IMR-90 (cell line): ENCODE data around the gene LRFN4. TPM values are rescaled to one million over a fixed set of nuclear protein-coding genes. Genes with fewer than 3 reads are reported as not detected.

Source experiments
- ATAC-seq: fragments of 200-7000 bp; cut with Tn5 transposase; 2 replicates; pipeline ENCODE4 v1.9.1; 2020; ENCODE audit warnings: low read depth, mild to moderate bottlenecking, moderate library complexity
- BruUV-seq: library from RNA; stranded (reverse); fragments of 400-500 nt; replicated peaks from 2 replicates; lab custom pipeline; 2021; lab: Mats Ljungman, UMichigan
- CTCF ChIA-PET: fragments of 300-600 bp; formaldehyde crosslinking; extraction: SDS; loops from one replicate; lab custom pipeline; 2021; ENCODE audit warnings: antibody characterized with exemption; lab: Yijun Ruan, JAX
- POLR2A ChIA-PET: fragments of 300-600 bp; sonication (Branson Sonifier 250); formaldehyde crosslinking; loops from one replicate; lab custom pipeline; 2022; ENCODE audit warnings: antibody characterized with exemption; ENCODE audit not compliant: unreplicated experiment; lab: Charles Lee
- DNase-seq: peaks from one replicate; pipeline ENCODE4 v3.0.0; 2013
- H2AFZ ChIP-seq: replicated peaks from 2 replicates; pipeline ENCODE3; 2013; ENCODE audit warnings: low read length, mild to moderate bottlenecking; ENCODE audit not compliant: poor library complexity
- H2AK5ac ChIP-seq: 2 replicates; pipeline ENCODE4 v1.6.1; 2013; ENCODE audit warnings: low read depth, low read length, inconsistent platforms
- H2AK9ac ChIP-seq: replicated peaks from 2 replicates; pipeline ENCODE3; 2013; ENCODE audit warnings: mild to moderate bottlenecking, low read depth, low read length, moderate library complexity; ENCODE audit not compliant: poor library complexity
- H2BK120ac ChIP-seq: 2 replicates; pipeline ENCODE4 v1.6.1; 2013; ENCODE audit warnings: low read depth, low read length, inconsistent platforms
- H2BK15ac ChIP-seq: 3 replicates; pipeline ENCODE4 v1.6.1; 2013; ENCODE audit warnings: low read depth, low read length, inconsistent platforms
- H2BK20ac ChIP-seq: 2 replicates; pipeline ENCODE4 v1.6.1; 2013; ENCODE audit warnings: low read depth, mild to moderate bottlenecking, inconsistent platforms, low read length, moderate library complexity
- H2BK5ac ChIP-seq: 2 replicates; pipeline ENCODE4 v1.6.1; 2013; ENCODE audit warnings: mild to moderate bottlenecking, low read depth, low read length, inconsistent platforms; ENCODE audit not compliant: poor library complexity, severe bottlenecking
- H3K14ac ChIP-seq: replicated peaks from 2 replicates; pipeline ENCODE4 v1.6.1; 2013; ENCODE audit warnings: low read depth, low read length, inconsistent platforms
- H3K18ac ChIP-seq: 2 replicates; pipeline ENCODE4 v1.6.1; 2013; ENCODE audit warnings: low read depth, low read length, control low read depth
- H3K23ac ChIP-seq: 2 replicates; pipeline ENCODE4 v1.6.1; 2013; ENCODE audit warnings: low read depth, low read length, inconsistent platforms
- H3K27ac ChIP-seq: 2 replicates; pipeline ENCODE4 v1.5.1; 2013; ENCODE audit warnings: mild to moderate bottlenecking, control low read depth, low read length; ENCODE audit not compliant: insufficient read depth
- H3K27me3 ChIP-seq: 2 replicates; pipeline ENCODE4 v1.6.1; 2013; ENCODE audit warnings: low read length; ENCODE audit not compliant: control insufficient read depth, insufficient read depth
- H3K36me3 ChIP-seq: 2 replicates; pipeline ENCODE4 v1.6.1; 2013; ENCODE audit warnings: low read length, mixed read lengths; ENCODE audit not compliant: control insufficient read depth, insufficient read depth
- H3K4ac ChIP-seq: 2 replicates; pipeline ENCODE4 v1.6.1; 2013; ENCODE audit warnings: low read depth, low read length, inconsistent platforms
- H3K4me1 ChIP-seq: 2 replicates; pipeline ENCODE4 v1.6.1; 2013; ENCODE audit warnings: low read length, mixed read lengths; ENCODE audit not compliant: control insufficient read depth, insufficient read depth
- H3K4me2 ChIP-seq: 2 replicates; pipeline ENCODE4 v1.6.1; 2013; ENCODE audit warnings: low read depth, mild to moderate bottlenecking, control low read depth, low read length, moderate library complexity
- H3K4me3 ChIP-seq: 2 replicates; pipeline ENCODE4 v1.5.1; 2013; ENCODE audit warnings: low read depth, mild to moderate bottlenecking, control low read depth, low read length, moderate library complexity; ENCODE audit not compliant: insufficient read depth
- H3K56ac ChIP-seq: 2 replicates; pipeline ENCODE4 v1.6.1; 2013; ENCODE audit warnings: low read length, inconsistent platforms; ENCODE audit not compliant: insufficient read depth; ENCODE audit errors: extremely low read depth
- H3K79me1 ChIP-seq, 2 experiments: 2 replicates each; pipeline ENCODE4 v1.6.1; 2013; ENCODE audit warnings: low read length in 2 of 2, inconsistent platforms in 1 of 2, low read depth in 1 of 2
- H3K9ac ChIP-seq: 2 replicates; pipeline ENCODE4 v1.6.1; 2013; ENCODE audit warnings: low read depth, low read length, control low read depth
- H3K9me1 ChIP-seq: 2 replicates; pipeline ENCODE4 v1.6.1; 2013; ENCODE audit warnings: low read length, inconsistent platforms; ENCODE audit not compliant: insufficient read depth
- H3K9me3 ChIP-seq: 2 replicates; pipeline ENCODE4 v1.6.1; 2013; ENCODE audit warnings: low read length; ENCODE audit not compliant: control insufficient read depth, insufficient read depth
- H4K20me1 ChIP-seq: 2 replicates; pipeline ENCODE4 v1.6.1; 2013; ENCODE audit warnings: low read length, inconsistent platforms; ENCODE audit not compliant: insufficient read depth
- H4K5ac ChIP-seq: 2 replicates; pipeline ENCODE4 v1.6.1; 2013; ENCODE audit warnings: mild to moderate bottlenecking, low read depth, low read length, control low read depth
- H4K8ac ChIP-seq, 2 experiments: 2 replicates each; pipeline ENCODE4 v1.6.1; 2013; ENCODE audit warnings: low read depth in 2 of 2, low read length in 2 of 2, control low read depth in 1 of 2, inconsistent platforms in 1 of 2
- H4K91ac ChIP-seq: 2 replicates; pipeline ENCODE4 v1.6.1; 2013; ENCODE audit warnings: low read depth, low read length, inconsistent platforms; ENCODE audit not compliant: insufficient read depth
- BHLHE40 ChIP-seq: fragments of 150-350 bp; IDR thresholded peaks from 2 replicates; pipeline ENCODE4 v1.6.1; 2016; ENCODE audit warnings: mild to moderate bottlenecking, low read depth, low read length
- NFE2L2 ChIP-seq: fragments of 150-350 bp; IDR thresholded peaks from 2 replicates; pipeline ENCODE4 v1.6.1; 2016; ENCODE audit warnings: low read depth, mild to moderate bottlenecking, low read length
- WGBS, 2 experiments: methylation state at CpG; one replicate each; pipeline versions ENCODE4 v1.1.5 to v1.1.7; 2013; ENCODE audit warnings: missing lambda C conversion rate in 2 of 2; ENCODE audit not compliant: insufficient read length in 1 of 2; ENCODE audit errors: extremely low coverage in 2 of 2; 5-methylcytosine and 5-hydroxymethylcytosine counted together
- dilution Hi-C: fragments of 300-500 bp; cut with HindIII; formaldehyde crosslinking; loops from one replicate; pipeline ENCODE4 v1.14.3; 2018; ENCODE audit warnings: low sequenced_read_pairs; ENCODE audit not compliant: unreplicated experiment
- in situ Hi-C: fragments of 300-500 bp; cut with MboI; formaldehyde crosslinking; loops from 3 replicates; pipeline ENCODE4 v1.14.3; 2019; ENCODE audit warnings: low sequenced_read_pairs, inconsistent platforms, mixed read lengths
- intact Hi-C: fragments of 100-400 bp; cut with micrococcal nuclease; formaldehyde crosslinking; loops from 2 replicates; pipeline ENCODE4 v1.10.0; 2022
- polyA plus RNA-seq, 3 experiments: library from polyadenylated mRNA; depleted of rRNA; stranded (reverse); fragments of >200 nt; gene quantifications; 2 replicates each; pipeline ENCODE4 v1.2.3, GENCODE V29; 2012; ENCODE audit warnings: low replicate concordance in 1 of 3
- total RNA-seq: library from RNA; depleted of rRNA; stranded (reverse); fragments of >200 nt; gene quantifications from 2 replicates; pipeline ENCODE4 v1.2.3, GENCODE V29; 2012

The LRFN4 gene
- total and polyA plus RNA-seq, 2 of the 4 experiments (the other 2 are of a cell fraction), result 6.1 to 18.9 TPM

- Histone ChIP-seq H3K4me1 (peaks cover 2% of the 10 kb centered on the region; the same call in 1 of the 2 replicates), H3K23ac (no peak overlapping the region), H3K79me1 (no peaks in the 10 kb centered on the region), H2BK15ac (no peak overlapping the region), H4K5ac (no peak overlapping the region), H3K4me2 (no peak overlapping the region), H3K9me1 (no peaks in the 10 kb centered on the region; the same call in 1 of the 2 replicates), H4K20me1 (no peaks in the 10 kb centered on the region), H3K27ac (no peak overlapping the region), H3K56ac (no peak overlapping the region), H2AFZ (no peak overlapping the region), H2AK9ac (no peak overlapping the region), H3K36me3 (peaks cover 47% of the 10 kb centered on the region; the same call in 1 of the 2 replicates), H3K14ac (no peak overlapping the region), H4K91ac (no peak overlapping the region), H3K27me3 (no peaks in the 10 kb centered on the region), H3K18ac (no peak overlapping the region), H3K4me3 (no peak overlapping the region), H2AK5ac (no peak overlapping the region), H4K8ac (no peak overlapping the region), H3K4ac (no peak overlapping the region), H3K9me3 (no peaks in the 10 kb centered on the region), H2BK120ac (no peak overlapping the region), H2BK5ac (no peak overlapping the region), H2BK20ac (no peak overlapping the region), H3K9ac (no peak overlapping the region)
- TF ChIP-seq NFE2L2 (no peak), BHLHE40 (no peak)
- no peak for ATAC-seq
- dilution Hi-C loops (no loop called here), in situ Hi-C loops (no loop called here), intact Hi-C loops (no loop called here)
- no peak for DNase-seq
- BruUV-seq, result no TSS peak
- 94% methylated on average over 7 of the region's 16 CpGs; no CpG with 5 or more reads in 1 of the 2 experiments for WGBS, 2 experiments
- ChIA-PET POLR2A (no interaction called here), CTCF (no interaction called here)
These were observed 13.3 kb downstream of the LRFN4 start for GRCh38 chr11:66870131-66870530.
